GM19452 (cell line): ENCODE results near the gene ATP23.

Experiments
- ATAC-seq: cut with Tn5 transposase; IDR thresholded peaks from one replicate; pipeline ENCODE4 v1.9.1; 2021; ENCODE audit not compliant: unreplicated experiment

ATP23 gene

GRCh38 chr12:57941165-57941894, at the start of gene ATP23:
ATP23 (plus strand) TSS chr12:57941567; CDS start chr12:57941702, 135 bp downstream.
- ATAC-seq = peak; percentile 82

DNA sequence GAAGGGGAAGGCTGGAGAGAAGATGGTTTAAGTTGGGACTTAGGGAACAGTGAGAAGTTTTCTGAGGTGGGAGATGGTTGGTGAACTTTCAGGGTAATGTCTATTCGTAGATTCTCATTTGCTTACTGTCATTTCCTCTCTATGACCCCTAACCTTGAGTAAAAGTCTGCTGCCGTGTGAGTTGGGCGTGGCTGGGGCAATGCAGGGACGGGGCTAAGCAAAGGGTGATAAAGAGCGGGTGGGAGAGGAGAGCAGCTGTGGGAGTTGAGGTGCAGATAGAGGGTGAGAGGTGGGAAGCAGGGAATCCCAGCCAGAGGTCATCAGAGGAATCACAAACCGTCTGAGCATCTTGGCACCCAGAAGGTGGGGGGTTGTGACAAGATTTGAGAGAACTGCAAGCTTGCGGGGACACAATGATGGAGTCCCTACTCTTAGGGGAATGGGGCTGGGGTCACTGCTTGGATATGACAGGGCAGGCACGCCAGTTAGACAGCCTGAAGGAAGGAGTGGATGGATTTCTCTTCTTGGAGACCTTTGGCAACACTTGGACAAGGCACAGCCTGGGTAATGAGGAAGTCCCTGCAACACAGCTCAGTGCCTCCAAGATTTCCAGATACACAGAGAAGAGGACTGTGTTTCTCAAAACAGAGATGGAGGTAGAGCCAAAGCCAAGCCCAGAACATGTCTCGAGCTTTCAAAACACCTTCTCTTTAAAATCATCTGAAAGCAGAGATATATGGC, 49.0 kb upstream of the ATP23 start:
- ATAC-seq = no peak

DNA sequence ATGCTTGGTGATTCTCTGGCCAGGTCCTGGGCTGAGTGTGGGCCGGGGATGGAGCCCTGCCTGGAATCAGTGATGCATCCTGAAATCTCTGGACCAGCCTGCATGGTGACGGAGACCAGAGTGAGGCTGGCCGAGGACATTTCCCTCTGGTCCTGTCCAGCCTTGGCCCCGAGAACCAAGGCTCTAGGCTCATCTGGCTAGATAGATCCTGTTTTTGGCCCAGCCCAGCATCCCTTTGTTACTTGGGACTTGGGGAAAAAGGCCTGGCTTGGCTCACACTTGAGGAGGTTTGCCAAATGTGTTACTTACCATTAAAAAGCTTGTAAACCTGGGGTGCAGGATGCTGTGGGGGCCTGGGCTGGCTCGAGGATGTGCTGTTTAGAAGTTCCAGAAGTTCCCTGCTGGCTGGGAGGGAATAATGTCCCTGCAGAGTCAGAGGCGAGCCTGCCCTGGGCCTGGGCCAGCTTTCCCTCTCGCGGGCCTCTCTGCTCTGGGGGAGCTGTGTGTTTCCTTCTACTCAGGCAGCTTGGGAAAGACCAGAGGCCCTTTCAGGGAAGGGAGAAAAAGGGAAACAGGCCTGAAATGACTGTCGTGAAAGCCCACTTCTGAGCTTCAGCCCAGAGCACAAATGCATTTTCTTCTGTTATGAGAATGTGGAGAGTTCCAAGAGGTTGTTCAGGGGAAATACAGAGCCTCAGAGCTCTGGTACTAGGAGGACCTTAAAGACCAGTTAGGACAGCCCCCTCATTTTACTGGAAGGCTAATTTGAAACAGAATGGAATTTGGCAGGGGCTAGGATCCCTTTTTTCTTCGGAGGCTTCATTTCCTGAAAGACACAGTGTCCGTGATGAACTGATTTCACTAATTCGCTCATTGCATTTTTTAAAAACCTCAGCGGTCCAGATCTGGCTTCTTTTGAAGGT, 47.7 kb upstream of the ATP23 start:
- no peak for ATAC-seq

DNA sequence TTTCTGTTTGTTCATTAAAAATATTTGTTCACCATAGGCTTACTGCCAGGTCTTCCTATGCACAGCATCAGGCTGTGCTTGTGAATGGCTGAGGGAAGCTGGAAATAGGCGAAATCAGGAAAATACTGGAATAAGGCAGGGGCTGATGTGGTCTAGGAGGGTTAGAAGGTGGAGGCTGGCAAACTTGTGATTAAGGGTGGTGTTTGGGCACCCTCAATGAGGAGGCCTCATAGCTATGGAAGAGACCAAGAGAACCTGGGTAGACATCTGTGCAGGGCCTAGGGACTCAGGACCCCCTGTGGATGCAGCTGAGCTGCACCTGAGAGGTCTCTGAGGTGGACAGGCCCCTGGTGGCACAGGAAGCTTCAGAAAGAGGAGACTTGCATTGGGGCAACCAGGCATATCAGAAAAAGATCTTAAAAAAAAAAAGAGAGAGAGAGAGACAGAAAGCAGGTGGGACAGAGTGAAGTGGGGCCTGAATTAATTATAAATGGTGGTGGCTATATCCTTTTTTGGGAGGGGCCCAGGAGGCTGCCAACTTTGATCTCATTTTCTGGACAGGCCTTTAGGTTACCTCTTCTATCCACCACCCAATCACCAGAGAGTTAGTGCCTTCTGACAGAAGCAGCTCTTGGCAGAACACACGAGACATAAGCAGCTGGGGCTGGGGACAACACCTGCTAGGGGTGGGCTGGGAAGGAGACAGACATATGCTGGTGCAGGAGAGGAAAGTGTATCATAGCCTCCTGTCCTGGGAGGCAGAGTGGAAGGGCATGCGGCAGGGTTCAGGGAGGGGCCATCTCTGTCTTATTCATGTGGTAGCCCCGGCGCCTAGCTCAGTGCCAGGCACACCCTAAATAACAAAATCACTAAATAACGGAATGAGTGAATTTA, 46.7 kb upstream of the ATP23 start:
- ATAC-seq = no peak

DNA sequence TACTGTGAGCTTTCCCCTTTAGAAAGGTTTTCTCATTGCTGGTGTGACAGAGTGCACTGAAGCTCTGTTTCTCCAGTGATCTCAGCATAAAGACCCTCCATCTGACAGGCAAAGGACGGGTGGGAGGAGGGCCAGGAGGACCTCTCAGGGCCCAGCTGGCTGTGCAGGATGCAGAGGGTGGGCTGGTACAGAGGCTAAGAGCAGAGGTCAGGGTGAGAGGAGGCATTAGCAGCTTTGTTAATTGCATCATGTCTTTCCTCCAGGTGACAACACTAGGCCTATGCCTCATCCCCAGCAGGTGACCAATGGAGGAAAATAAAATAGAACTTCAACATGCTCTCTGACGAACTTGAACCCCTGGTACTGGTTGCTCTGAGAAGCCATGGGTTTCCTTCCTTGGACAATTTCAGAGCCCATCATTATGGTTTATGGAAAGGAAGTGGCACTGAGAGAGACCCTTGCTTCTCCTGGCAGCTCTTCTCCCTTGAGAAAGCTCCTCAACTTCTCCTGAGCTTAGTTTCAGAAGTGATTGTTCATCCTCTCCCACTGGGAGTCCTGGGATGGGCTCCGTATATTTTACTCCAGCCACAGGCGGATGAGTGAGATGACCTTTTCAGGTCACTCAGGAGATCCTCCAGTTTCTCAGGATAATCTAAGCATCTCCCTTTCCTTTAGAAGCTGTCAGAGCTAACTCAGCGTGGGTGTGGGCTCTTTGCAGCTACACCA, 45.8 kb upstream of the ATP23 start:
- ATAC-seq = no peak

GRCh38 chr12:57896115-57896433, 45.3 kb upstream of the ATP23 start:
- no peak for ATAC-seq

DNA sequence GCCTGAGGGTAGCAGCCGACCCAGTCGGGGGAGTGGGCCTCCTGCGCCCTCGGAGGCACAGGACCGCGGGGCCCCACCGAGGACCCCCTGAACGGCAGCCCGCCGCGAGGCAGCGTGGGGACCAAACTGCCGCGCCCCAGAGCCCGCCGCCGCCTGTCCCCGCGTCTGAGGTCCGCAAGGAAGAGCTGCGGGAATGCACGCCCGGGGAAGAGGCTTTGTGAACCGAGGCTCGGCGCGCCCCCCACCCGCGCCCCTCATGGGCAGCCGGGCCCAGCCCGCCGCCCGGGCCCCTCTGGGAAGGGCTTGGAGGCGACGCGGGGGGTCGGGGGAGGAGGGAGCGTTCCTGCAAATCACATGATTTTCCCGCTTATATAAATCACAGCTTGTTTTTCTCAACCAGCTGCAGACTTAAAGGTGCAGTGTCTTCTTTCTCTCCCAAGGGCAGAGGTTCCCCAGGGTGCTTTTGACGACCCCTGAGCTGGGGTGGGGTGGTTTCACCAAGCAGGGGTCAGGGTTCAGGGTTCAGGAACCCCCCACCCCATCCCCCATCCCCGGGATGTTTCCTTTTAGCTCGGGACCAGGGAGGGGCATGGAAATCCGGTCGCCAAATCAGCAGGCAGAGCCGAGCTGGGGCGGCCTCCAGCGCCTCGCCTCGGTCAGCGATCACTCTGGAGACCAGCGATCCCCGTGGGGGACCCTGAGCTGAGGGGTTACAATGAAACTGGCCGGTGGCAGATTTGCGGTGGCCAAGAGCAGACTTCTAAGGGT, 44.7 kb upstream of the ATP23 start:
- ATAC-seq = no peak

GRCh38 chr12:57897286-57897974, 43.9 kb upstream of the ATP23 start:
- no peak for ATAC-seq

DNA sequence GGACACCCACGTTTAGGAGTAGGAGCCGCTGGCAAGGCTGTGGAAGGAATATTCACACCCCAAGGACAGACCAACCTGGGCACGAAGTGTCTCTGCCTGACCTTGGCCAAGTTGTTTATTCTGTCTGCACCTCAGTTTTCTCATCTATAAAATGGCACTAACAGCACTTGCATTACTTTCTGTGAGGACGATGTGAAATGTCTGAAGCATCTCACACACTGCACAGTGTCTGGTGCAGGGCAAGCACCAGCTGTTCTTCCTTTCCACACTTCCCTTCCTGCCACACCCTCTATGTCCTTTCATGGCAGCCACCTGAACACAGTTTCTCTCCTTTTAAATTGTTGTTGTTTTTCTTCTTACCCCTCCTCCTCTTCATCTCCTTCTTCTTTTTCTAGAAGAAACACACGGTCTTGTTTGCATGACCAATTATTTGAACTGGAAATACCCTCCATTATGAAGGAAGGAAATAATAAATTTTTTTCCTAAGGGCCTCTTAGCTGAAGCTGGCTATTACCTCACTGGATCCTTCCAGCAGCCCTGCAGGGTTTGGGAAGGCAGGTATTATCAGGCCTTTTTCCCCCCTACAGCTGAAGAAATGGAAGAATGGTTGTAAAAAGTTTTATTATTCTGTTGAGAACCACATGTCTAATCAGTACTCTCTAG, 42.9 kb upstream of the ATP23 start:
- peak; percentile 31 for ATAC-seq

DNA sequence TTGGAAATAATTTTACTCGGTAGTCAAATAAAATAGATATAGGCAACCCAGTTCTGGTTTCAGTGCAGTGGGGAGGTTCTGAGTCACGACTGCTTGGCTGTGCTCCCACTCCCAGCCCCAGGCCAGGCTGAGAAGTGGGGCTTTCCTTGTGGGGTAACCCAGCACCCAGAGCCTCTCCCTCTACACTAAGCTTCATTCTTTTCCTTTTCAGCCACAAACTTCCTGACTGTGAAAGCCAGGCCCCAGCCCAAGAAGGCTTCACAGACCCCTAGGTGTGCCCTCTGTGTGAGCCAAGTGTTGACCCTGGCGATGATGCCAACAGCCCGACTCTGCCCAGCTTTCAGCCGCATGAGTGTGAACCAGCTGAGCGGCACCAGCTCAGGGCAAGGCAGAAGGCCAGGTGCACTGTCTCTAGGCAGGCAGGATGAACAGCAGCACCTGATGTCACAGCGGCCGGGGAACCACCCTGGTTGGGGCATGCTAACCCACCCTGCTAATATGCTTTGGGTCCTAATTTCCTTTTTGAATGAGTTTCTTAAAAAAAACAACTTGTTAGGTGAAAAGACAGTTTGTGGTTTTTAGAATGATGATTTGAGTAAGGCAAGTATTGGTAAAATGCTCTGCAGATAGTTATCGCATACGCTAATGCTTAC, 42.2 kb upstream of the ATP23 start:
- peak; percentile 83 for ATAC-seq

GRCh38 chr12:57902478-57902969, 38.8 kb upstream of the ATP23 start:
- no peak for ATAC-seq

DNA sequence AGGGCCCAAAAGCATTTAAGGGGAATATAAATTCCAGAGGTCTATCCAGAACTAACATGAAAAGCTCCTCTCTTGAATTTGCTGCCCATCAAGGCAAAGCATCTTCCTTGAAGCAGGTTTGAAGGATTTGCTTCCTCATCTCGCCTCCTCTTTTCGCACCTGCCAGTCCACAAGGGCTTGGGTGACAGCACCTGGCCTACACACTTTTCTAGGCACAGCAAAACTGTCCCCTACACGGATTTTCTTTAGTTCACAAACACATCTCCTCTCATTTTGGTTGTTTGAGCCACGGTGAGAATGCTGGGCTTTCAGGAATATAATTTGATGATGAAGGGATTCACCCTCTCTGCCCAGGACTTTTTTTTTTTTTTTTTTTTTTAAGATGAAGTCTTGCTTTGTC, 36.9 kb upstream of the ATP23 start:
- no peak for ATAC-seq

DNA sequence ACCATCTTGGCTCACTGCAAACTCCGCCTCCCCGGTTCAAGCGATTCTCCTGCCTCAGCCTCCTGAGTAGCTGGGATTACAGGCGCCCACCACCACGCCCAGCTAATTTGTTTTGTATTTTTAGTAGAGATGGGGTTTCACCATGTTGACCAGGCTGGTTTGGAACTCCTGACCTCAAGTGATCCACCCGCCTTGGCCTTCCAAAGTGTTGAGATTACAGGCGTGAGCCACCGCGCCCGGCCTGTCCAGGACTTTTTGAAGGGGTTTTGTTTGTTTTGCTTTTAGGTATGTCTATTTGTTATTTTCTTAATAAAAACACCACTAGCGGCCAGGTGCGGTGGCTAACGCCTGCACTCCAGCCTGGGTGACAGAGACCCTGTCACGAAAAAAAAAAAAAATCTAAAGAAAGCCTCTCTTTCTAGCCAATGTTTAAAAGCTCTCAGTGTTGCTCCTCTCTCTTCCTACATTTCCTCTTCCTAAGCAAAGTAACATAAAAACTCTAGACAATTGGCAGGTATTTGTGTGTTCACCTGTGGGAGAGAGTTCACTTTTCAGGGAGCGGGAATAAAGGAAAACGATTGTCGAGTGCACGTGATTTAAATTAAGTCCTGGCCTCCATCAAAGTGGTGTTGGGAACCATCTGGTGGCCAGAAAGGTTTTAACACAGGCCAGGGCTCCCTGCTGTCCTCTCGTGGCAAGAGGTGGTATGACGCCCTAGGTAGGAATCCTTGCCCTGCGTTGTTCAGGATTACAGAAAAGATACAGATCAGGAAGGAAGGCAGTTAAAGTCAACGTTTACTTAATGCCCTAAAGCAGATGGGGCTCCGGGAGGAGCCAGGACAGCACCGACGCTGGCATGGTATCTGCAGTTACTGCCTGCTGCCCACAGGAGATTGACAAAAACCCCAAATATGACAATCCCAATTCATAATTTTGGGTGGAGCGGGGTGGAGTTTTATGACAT, 36.2 kb upstream of the ATP23 start:
- ATAC-seq = peak; percentile 96

DNA sequence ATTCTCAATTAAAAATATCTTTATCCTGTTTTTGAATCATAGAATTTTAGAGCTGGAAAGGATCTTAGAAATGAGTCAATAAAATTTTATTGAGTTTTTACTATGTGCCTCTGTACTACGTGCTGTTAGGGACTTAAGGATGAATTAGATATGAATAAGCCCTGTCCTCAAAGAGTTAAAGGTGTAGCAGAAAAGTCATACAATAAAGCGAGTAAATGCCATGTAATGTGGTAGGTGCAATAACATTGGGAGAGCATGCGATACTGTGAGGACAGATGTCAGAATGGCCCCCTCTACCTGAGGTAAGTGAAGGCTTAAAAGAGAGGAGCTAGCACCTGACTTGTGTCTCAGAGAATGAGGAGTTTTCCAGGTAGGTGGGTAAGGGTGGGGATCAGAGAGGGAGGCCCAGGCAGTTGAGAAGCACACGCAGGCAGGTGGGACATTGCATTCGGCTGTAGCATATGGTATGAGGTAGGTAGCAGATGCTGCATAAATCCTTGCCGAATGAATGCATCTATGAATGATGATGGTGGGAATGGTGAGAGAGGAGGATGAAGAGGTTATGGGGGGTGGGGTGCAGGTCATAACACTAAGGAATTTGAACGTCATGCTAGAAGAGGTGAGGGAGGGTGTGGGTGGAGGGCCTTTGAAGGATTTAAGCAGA, 35.4 kb upstream of the ATP23 start:
- no peak for ATAC-seq

- ATAC-seq = no peak
These were observed 34.5 kb upstream of the ATP23 start for GRCh38 chr12:57906821-57907220.

DNA sequence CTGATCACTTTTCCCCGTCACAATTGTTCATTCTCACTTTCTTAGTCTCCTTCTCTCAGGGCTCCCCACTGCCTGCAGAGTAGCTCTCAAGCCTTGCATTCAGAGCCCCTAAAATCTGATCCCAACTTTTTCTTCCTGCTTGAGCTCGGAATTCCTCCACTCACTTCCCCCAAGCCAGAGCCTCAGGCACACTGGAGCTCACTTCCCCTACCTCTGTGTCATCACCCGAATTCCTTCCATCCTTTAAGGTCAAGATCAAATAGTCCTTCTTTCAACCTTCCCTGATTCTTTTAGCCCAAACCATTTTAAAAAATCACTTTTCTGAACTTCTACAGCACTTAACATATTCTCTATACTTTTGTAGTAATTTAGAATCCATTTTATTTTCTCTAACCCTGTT, 34.1 kb upstream of the ATP23 start:
- ATAC-seq = no peak
